Activated CD4-positive, alpha-beta T cell treated with anti-CD3 and anti-CD28 coated beads, Interleukin-10, Interleukin-2, amounts not matched to agents 100 ng/mL and 50 ng/mL, durations not matched to agents 16 hours and 8 hours (primary cell): ENCODE data around the gene CLCA2.

Source experiments
- DNase-seq: peaks from one replicate; pipeline ENCODE4 v3.0.0-alpha.2; 2020

Gene CLCA2

GRCh38 chr1:86434059-86434458 lies 10.1 kb downstream of the CLCA2 start:
- DNase-seq = no peak

GRCh38 chr1:86435327-86435726 lies 11.4 kb downstream of the CLCA2 start:
- no peak for DNase-seq

- DNase-seq = no peak
These were observed 12.1 kb downstream of the CLCA2 start for GRCh38 chr1:86436041-86436440.

GRCh38 chr1:86441581-86441980 lies 17.6 kb downstream of the CLCA2 start:
- DNase-seq = no peak

- DNase-seq = no peak
These were observed 18.0 kb downstream of the CLCA2 start for GRCh38 chr1:86441997-86442396.

GRCh38 chr1:86445919-86446318 lies 21.9 kb downstream of the CLCA2 start:
- DNase-seq = no peak

- no peak for DNase-seq
These were observed 23.3 kb downstream of the CLCA2 start for GRCh38 chr1:86447198-86447790.

- DNase-seq = no peak
These were observed 24.7 kb downstream of the CLCA2 start for GRCh38 chr1:86448670-86449069.

GRCh38 chr1:86449103-86449502 lies 25.1 kb downstream of the CLCA2 start:
- no peak for DNase-seq

- DNase-seq = no peak
These were observed 26.9 kb downstream of the CLCA2 start for GRCh38 chr1:86450847-86451246.

- no peak for DNase-seq
These were observed 29.7 kb downstream of the CLCA2 start for GRCh38 chr1:86453664-86454063.

GRCh38 chr1:86455073-86455472 lies 31.1 kb downstream of the CLCA2 start:
- no peak for DNase-seq

- DNase-seq = no peak
These were observed 37.0 kb downstream of the CLCA2 start for GRCh38 chr1:86460998-86461397.

- DNase-seq = no peak
These were observed 37.5 kb downstream of the CLCA2 start for GRCh38 chr1:86461482-86461881.

- DNase-seq = peak; percentile 7
These were observed 40.8 kb downstream of the CLCA2 start for GRCh38 chr1:86464819-86465218.

GRCh38 chr1:86466109-86466844 lies 42.3 kb downstream of the CLCA2 start:
- DNase-seq = no peak

GRCh38 chr1:86466986-86467385 lies 43.0 kb downstream of the CLCA2 start:
- no peak for DNase-seq

- no peak for DNase-seq
These were observed 44.6 kb downstream of the CLCA2 start, which contains the start of gene CLCA1 for GRCh38 chr1:86468501-86468977. CLCA1 (plus strand) TSS chr1:86468927; CDS start chr1:86468972, 45 bp downstream.

GRCh38 chr1:86470859-86471258 lies 46.9 kb downstream of the CLCA2 start:
- DNase-seq = no peak

GRCh38 chr1:86471291-86471690 lies 47.3 kb downstream of the CLCA2 start:
- DNase-seq = no peak

GRCh38 chr1:86472152-86472551 lies 48.2 kb downstream of the CLCA2 start:
- DNase-seq = no peak

GRCh38 chr1:86472767-86473166 lies 48.8 kb downstream of the CLCA2 start:
- DNase-seq = no peak

GRCh38 chr1:86477256-86477655 lies 53.3 kb downstream of the CLCA2 start:
- no peak for DNase-seq

GRCh38 chr1:86477682-86478081 lies 53.7 kb downstream of the CLCA2 start:
- no peak for DNase-seq
